Liver (tissue), 3 donors: ENCODE results near the gene STK32C.

ENCODE experiments used
- CTCF ChIP-seq: fragments of 150-350 bp; IDR thresholded peaks from 2 replicates; pipeline ENCODE4 v1.5.1; 2017; ENCODE audit warnings: improper control_type of control experiment, low read depth, low read length; ENCODE audit not compliant: missing input control
- EGR1 ChIP-seq, 2 donors: IDR thresholded peaks; 2 replicates each; pipeline ENCODE4 v1.6.1; 2016 to 2018; ENCODE audit warnings: antibody characterized with exemption in 2 of 2, low read depth in 2 of 2
- HNF4A ChIP-seq, 2 donors: conservative IDR thresholded peaks; 2 replicates each; pipeline ENCODE4 v1.6.1; 2016; ENCODE audit warnings: antibody characterized with exemption in 2 of 2, mild to moderate bottlenecking in 2 of 2
- RAD21 ChIP-seq, 2 donors: IDR thresholded peaks; 2 replicates each; pipeline ENCODE4 v1.6.1; 2016; ENCODE audit warnings: antibody characterized with exemption in 2 of 2, mild to moderate bottlenecking in 2 of 2
- TAF1 ChIP-seq: conservative IDR thresholded peaks from 2 replicates; pipeline ENCODE4 v1.6.1; 2016; ENCODE audit warnings: antibody characterized with exemption, mild to moderate bottlenecking
- YY1 ChIP-seq: IDR thresholded peaks from 2 replicates; pipeline ENCODE4 v1.6.1; 2016; ENCODE audit warnings: antibody characterized with exemption, mild to moderate bottlenecking
- ZBTB33 ChIP-seq: IDR thresholded peaks from 2 replicates; pipeline ENCODE4 v1.6.1; 2016; ENCODE audit warnings: antibody characterized with exemption
- TF ChIP-seq, protein P1 (sequence below): IDR thresholded peaks from 2 replicates; pipeline ENCODE4 v1.6.1; 2016; ENCODE audit warnings: antibody characterized with exemption, mild to moderate bottlenecking
- TF ChIP-seq, protein P2 (sequence below): IDR thresholded peaks from 2 replicates; pipeline ENCODE4 v1.6.1; 2016; ENCODE audit warnings: antibody characterized with exemption
- donor health status: healthy.
- donor health status: healthy.

- TF ChIP-seq CTCF, result no peak
- no peak for TF ChIP-seq HNF4A (conservative IDR thresholded peaks at IDR 0.05)
- TF ChIP-seq YY1, result no peak
- TF ChIP-seq, protein P1, sequence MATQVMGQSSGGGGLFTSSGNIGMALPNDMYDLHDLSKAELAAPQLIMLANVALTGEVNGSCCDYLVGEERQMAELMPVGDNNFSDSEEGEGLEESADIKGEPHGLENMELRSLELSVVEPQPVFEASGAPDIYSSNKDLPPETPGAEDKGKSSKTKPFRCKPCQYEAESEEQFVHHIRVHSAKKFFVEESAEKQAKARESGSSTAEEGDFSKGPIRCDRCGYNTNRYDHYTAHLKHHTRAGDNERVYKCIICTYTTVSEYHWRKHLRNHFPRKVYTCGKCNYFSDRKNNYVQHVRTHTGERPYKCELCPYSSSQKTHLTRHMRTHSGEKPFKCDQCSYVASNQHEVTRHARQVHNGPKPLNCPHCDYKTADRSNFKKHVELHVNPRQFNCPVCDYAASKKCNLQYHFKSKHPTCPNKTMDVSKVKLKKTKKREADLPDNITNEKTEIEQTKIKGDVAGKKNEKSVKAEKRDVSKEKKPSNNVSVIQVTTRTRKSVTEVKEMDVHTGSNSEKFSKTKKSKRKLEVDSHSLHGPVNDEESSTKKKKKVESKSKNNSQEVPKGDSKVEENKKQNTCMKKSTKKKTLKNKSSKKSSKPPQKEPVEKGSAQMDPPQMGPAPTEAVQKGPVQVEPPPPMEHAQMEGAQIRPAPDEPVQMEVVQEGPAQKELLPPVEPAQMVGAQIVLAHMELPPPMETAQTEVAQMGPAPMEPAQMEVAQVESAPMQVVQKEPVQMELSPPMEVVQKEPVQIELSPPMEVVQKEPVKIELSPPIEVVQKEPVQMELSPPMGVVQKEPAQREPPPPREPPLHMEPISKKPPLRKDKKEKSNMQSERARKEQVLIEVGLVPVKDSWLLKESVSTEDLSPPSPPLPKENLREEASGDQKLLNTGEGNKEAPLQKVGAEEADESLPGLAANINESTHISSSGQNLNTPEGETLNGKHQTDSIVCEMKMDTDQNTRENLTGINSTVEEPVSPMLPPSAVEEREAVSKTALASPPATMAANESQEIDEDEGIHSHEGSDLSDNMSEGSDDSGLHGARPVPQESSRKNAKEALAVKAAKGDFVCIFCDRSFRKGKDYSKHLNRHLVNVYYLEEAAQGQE, result no peak
- TF ChIP-seq ZBTB33, result no peak
- TF ChIP-seq EGR1 (IDR thresholded peaks at IDR 0.05; ENCODE audit: low read depth in 2 of 2), result no peak
- TF ChIP-seq TAF1, result no peak
- TF ChIP-seq, protein P2, sequence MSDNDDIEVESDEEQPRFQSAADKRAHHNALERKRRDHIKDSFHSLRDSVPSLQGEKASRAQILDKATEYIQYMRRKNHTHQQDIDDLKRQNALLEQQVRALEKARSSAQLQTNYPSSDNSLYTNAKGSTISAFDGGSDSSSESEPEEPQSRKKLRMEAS, result no peak
- TF ChIP-seq RAD21 (IDR thresholded peaks at IDR 0.05), result no peak
Observed at GRCh38 chr10:132330486-132330833, 22.7 kb upstream of the STK32C start.
